ENCODE measurements around the gene ETS2.
"Not testable (repeated sequence)": the region's sequence is repeated elsewhere in the genome, so short reads cannot be mapped to it uniquely, and the experiment has no call there.

Gene ETS2

GRCh38 chr21:38818325-38818723 is 12.6 kb downstream of the ETS2 start:
- no peak for DNase-seq (ENCODE audit: low read depth)

GRCh38 chr21:38819051-38819718 is 13.5 kb downstream of the ETS2 start:
- DNase-seq (ENCODE audit: low read depth), result no peak

DNA sequence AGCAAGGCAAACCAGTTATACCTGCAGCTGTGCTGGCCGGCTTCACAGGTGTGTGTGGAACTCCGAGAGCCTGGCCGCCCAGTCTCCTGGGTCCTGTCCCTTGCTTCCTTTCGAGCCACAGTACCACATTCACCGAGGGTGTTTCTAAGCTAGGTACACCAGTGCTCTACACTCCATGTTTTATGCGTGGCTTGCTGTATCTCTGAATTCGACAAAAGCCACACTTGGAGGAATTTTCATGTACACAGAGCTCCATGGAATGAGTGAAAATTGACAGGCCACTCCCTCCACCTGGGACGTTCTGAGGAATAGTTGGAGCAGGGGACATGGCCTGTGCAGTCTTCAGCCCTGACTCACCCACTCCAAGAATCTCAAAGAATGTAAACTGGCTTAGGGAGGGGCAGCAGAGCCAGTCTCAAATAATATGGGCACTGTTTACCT is 14.0 kb downstream of the ETS2 start:
- DNase-seq (ENCODE audit: low read depth), result no peak

- no peak for DNase-seq (ENCODE audit: low read depth)
Measured at GRCh38 chr21:38820471-38821239, 14.9 kb downstream of the ETS2 start.

DNA sequence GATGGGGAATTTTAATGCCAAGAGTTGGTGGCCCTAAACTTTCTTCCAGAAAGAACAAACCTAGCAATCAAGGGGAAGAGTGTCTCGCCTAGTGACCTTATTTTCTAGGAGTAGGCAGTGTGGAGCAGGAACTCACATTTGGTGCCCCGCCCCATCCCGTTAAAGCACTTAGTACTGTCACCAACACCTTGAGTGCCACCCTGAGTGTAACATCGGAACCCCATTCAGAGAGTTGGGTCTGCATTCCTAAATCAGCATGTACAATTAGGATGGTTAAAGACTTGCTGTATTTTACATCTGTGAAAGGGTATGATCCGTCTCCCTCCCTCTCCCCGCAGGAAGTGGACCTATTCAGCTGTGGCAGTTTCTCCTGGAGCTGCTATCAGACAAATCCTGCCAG is 15.5 kb downstream of the ETS2 start:
- no peak for DNase-seq (ENCODE audit: low read depth)

DNA sequence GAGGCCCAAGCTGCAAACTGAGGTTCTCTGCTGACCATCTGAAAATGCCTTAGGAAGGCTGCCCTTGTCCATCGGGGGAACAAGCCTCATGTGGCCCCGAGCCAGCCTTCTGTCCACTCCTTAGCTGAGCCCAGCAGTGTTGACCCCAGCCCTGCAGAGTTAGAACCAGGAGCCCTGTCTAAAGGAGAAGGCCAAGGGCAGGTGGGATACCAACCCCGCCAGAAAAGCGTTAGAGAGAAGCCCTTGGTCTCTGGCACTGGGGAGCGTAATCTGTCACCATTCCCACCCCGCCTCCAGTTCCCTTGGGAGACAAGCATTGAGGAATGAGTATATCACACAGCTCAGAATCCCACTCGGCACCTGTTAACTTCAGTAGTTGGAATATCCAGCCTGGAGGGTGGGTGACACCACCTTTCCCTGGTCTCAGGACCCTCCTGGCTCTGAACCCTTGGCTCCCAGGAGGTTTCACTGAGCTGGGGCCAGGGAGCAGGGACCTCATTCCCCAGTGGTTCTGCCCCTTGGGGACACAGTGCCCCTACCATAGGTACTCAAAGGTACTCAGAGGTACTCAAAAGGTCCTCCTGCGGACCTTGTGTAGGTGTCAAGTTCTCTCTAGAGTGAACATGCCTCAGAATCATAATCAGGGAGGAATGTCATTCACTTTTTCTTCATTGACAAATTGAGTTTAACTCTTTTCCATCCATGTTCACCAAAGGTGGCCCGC is 16.4 kb downstream of the ETS2 start:
- no peak for DNase-seq (ENCODE audit: low read depth)

- no peak for DNase-seq (ENCODE audit: low read depth)
Measured at GRCh38 chr21:38822778-38823238, 17.1 kb downstream of the ETS2 start.

DNA sequence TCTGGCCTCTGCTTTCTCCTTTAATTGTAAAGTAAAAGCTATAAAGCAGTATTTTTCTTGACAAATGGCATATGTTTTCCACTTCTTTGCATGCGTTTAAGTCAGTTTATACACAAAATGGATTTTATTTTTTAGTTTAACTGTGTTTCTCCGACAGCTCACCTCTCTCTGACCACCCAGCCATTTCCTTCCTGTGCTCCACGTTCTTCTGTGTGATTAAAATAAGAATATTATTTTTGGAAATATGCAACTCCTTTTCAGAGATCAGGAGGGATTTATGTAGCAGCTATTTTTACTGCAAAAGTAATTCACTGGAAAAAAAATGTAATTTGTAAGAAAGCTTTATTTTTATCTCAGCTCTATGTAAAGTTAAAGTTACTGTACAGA is 18.0 kb downstream of the ETS2 start:
- DNase-seq (ENCODE audit: low read depth), result no peak

- no peak for DNase-seq (ENCODE audit: low read depth)
Measured at GRCh38 chr21:38824124-38824822, 18.5 kb downstream of the ETS2 start.

DNA sequence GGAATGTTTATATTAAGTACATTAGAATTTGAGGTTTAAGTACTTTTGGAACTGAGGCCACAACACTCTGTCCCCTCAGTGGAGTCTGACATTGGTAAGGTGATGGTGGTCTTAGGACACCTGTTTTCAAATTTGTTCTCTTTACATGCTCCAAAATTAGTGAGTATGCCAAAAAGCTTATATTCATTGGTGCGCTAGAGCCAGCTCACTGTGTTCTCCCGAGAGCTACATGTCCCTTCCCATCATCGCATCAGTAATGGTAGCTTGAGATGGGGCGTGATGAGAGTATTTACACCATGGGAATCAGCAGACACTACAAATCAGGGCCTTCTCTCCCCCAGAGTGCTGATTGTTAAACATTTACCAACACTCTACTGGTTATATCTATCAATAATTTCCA is 19.5 kb downstream of the ETS2 start:
- no peak for DNase-seq (ENCODE audit: low read depth)

- no peak for DNase-seq (ENCODE audit: low read depth)
Measured at GRCh38 chr21:38825921-38826320, 20.2 kb downstream of the ETS2 start.

GRCh38 chr21:38828111-38828510 is 22.4 kb downstream of the ETS2 start:
- not testable (repeated sequence) for DNase-seq (ENCODE audit: low read depth)

DNA sequence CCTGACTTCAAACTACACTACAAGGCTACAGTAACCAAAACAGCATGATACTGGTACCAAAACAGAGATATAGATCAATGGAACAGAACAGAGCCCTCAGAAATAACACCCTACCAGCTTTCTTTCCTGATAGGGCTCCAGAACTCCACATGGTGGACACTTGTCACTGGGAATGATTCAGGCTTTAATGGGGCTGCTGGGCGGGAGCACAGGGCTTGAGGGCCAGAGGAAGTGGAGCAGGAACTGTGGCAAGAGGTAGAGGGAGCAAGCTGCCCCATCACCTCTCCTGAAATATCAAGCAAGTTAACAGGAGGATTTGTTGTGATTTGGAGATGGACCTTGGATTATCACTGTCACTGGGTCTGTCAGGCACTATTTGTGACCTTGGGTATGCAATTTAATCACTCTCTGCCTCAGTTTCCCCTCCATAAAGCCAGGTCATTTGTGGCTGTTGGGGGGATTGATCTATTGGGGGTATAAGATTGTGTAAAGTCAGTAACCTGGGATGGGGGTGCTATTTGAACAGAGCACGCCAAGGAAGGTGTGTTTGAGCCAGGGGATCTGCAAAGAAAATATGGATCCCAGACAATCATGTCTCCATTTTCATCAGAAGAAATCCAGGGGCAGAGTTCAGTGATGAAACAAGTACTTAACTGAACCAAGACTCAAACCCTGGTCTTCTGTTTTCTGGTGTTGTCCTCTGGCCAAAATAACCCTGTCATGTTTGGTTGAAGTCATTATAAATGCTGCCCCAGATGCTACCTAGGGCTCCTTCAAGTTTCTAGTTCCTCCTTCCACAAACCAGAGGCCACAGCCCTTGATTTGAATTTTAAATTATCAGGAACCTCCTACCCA is 25.2 kb downstream of the ETS2 start:
- DNase-seq (ENCODE audit: low read depth), result no peak

DNA sequence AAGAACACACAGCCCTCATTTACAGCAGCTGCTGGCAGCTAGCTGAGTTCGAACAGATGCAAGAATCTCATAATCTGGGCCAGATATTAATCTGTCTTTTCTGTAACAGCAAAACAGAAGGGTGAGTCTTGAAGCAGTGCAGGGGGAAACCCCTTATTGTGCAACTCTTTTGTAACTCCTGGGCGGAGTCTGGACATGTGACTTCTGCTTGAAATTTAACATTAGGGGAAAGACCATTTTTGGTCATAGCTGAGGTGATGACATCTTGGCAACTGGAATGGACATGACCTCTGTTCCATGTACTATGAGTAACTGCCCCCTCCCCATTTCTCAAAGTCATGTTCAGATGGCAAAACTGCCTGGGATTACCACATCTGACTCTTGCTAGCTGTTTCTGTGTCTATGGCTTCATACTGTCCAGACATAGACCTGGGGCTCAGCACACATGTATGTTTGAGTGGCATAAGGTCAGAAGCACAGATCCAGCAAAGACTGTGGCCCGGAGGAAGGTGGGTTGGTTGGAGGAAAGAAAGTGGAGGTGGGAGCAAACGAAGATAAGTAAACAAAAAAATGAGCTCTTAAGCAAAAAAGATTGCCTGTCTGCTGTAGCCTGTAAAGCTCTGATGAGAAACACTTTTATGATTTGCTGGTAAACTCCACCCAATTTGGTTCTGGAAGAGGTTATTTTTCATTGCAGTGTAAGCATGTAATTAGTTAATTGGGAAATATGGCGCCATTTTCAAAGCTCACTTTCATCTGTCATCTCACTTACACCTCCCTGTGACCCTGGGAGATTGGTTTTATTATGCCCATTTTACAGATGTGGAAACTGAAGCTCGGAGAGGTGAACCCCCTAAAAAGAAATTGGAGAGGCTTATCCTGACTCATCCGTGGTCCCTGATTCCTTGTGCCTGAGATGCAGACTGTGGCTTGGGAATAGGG is 26.1 kb downstream of the ETS2 start:
- no peak for DNase-seq (ENCODE audit: low read depth)

- no peak for DNase-seq (ENCODE audit: low read depth)
Measured at GRCh38 chr21:38832664-38833063, 26.9 kb downstream of the ETS2 start.

GRCh38 chr21:38833117-38833516 is 27.4 kb downstream of the ETS2 start:
- DNase-seq (ENCODE audit: low read depth), result no peak

- DNase-seq (ENCODE audit: low read depth), result no peak
Measured at GRCh38 chr21:38834725-38835124, 29.0 kb downstream of the ETS2 start.

DNA sequence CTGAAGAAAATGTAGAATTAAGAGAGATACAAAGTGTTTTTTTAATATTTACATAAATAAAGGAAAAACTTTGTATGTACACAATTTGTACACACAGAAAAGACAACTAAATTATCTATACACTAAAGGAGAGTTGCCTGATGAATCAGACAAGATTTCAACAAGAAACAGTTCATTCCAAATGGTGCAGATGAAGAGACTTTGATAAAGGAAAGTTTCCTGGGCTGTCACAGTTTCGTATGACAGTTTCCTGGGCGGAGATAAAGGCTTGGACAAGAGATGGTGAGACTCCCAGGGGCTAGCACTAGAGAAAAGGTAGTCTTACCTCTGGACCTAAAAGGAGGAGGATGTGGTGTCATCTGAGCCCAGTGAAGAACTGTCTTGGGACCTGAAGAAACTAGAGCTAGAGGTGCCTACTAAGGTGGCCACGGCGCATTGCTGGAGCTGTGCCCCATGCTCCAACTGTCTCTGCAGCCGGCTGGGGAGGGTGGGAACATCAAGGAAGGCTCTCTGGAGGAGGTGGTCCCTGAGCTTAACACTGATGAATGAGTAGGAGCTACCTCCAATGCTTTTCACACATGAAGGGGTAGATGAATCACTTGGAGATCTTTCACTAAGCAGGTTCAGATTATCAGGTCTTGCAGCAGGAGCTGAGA is 32.2 kb downstream of the ETS2 start:
- DNase-seq (ENCODE audit: low read depth), result no peak

- no peak for DNase-seq (ENCODE audit: low read depth)
Measured at GRCh38 chr21:38838598-38839327, 33.0 kb downstream of the ETS2 start.

Data from stimulated activated CD8-positive, alpha-beta memory T cell treated with anti-CD3 and anti-CD28 coated beads, Interleukin-7, amount 100 ng/mL, for 24 hours (primary cell).